ENCODE data around the gene FMC1. TPM values are rescaled to one million over a fixed set of nuclear protein-coding genes. Genes with fewer than 3 reads are reported as not detected.

FMC1 gene
- total RNA-seq, 6 experiments from 2014 or later, result 9.5 to 17.5 (median 14.0) TPM

GRCh38 chr7:139365336-139365735, 24.2 kb downstream of the FMC1 start:
- peaks cover 27% of the 10 kb centered on the region for H3K36me3 Mint-ChIP-seq (ENCODE audit: low read depth)
- H3K27me3 Mint-ChIP-seq (ENCODE audit: insufficient read depth), result peaks cover 2% of the 10 kb centered on the region; the same call in 1 of the 2 replicates
- H3K4me3 Mint-ChIP-seq, result no peak overlapping the region
- DNase-seq, result no peak
- TF ChIP-seq CTCF (IDR thresholded peaks at IDR 0.05), result no peak
- peak overlapping the region; percentile 9; the same call in 1 of the 2 replicates for H3K27ac Mint-ChIP-seq
- H3K4me1 Mint-ChIP-seq (ENCODE audit: low read depth), result peaks cover 68% of the 10 kb centered on the region
- no peaks in the 10 kb centered on the region for H3K9me3 Mint-ChIP-seq

- Mint-ChIP-seq H3K4me3 (no peak overlapping the region), H3K27me3 (ENCODE audit: insufficient read depth) (no peaks in the 10 kb centered on the region), H3K9me3 (no peaks in the 10 kb centered on the region), H3K4me1 (ENCODE audit: low read depth) (peaks cover 75% of the 10 kb centered on the region), H3K27ac (no peak overlapping the region), H3K36me3 (ENCODE audit: low read depth) (peaks cover 20% of the 10 kb centered on the region)
- TF ChIP-seq CTCF (IDR thresholded peaks at IDR 0.05), result no peak
- no peak for DNase-seq
Measured at GRCh38 chr7:139366400-139366799, 25.3 kb downstream of the FMC1 start.

- H3K27me3 Mint-ChIP-seq (ENCODE audit: insufficient read depth), result no peaks in the 10 kb centered on the region
- H3K9me3 Mint-ChIP-seq, result no peaks in the 10 kb centered on the region
- no peak overlapping the region for H3K4me3 Mint-ChIP-seq
- peaks cover 70% of the 10 kb centered on the region for H3K4me1 Mint-ChIP-seq (ENCODE audit: low read depth)
- DNase-seq, result no peak
- peaks cover 15% of the 10 kb centered on the region for H3K36me3 Mint-ChIP-seq (ENCODE audit: low read depth)
- peak overlapping the region; percentile 42; the same call in 1 of the 2 replicates for H3K27ac Mint-ChIP-seq
- TF ChIP-seq CTCF (IDR thresholded peaks at IDR 0.05), result no peak
Measured at GRCh38 chr7:139367438-139368155, 26.5 kb downstream of the FMC1 start.

GRCh38 chr7:139370301-139370942, 29.3 kb downstream of the FMC1 start:
- Mint-ChIP-seq H3K4me3 (no peak overlapping the region), H3K36me3 (ENCODE audit: low read depth) (peaks cover 6% of the 10 kb centered on the region), H3K27ac (peak overlapping the region; percentile 3; the same call in 1 of the 2 replicates), H3K27me3 (ENCODE audit: insufficient read depth) (no peaks in the 10 kb centered on the region), H3K9me3 (no peaks in the 10 kb centered on the region), H3K4me1 (ENCODE audit: low read depth) (peaks cover 52% of the 10 kb centered on the region)
- no peak for TF ChIP-seq CTCF (IDR thresholded peaks at IDR 0.05)
- no peak for DNase-seq

- peaks cover 47% of the 10 kb centered on the region for H3K4me1 Mint-ChIP-seq (ENCODE audit: low read depth)
- no peak overlapping the region for H3K4me3 Mint-ChIP-seq
- DNase-seq, result no peak
- no peaks in the 10 kb centered on the region for H3K9me3 Mint-ChIP-seq
- H3K27ac Mint-ChIP-seq, result peak overlapping the region; percentile 3; the same call in 1 of the 2 replicates
- TF ChIP-seq CTCF (IDR thresholded peaks at IDR 0.05), result no peak
- no peaks in the 10 kb centered on the region for H3K27me3 Mint-ChIP-seq (ENCODE audit: insufficient read depth)
- peaks cover 5% of the 10 kb centered on the region; the same call in 1 of the 2 replicates for H3K36me3 Mint-ChIP-seq (ENCODE audit: low read depth)
Measured at GRCh38 chr7:139370943-139371313, 29.8 kb downstream of the FMC1 start.

Data from HFFc6 (cell line).